GM18507 (cell line): ENCODE results near the gene ATOX1.

Experiments used
- DNase-seq: peaks from one replicate; pipeline ENCODE4 v3.0.0; 2011; ENCODE audit warnings: low read depth; ENCODE audit not compliant: insufficient read length; ENCODE audit errors: extremely low spot score
- FAIRE-seq: peaks from 2 replicates; lab custom pipeline; 2011; peaks lifted over from hg19 to GRCh38; lab: Jason Lieb, UNC

ATOX1 gene

DNA sequence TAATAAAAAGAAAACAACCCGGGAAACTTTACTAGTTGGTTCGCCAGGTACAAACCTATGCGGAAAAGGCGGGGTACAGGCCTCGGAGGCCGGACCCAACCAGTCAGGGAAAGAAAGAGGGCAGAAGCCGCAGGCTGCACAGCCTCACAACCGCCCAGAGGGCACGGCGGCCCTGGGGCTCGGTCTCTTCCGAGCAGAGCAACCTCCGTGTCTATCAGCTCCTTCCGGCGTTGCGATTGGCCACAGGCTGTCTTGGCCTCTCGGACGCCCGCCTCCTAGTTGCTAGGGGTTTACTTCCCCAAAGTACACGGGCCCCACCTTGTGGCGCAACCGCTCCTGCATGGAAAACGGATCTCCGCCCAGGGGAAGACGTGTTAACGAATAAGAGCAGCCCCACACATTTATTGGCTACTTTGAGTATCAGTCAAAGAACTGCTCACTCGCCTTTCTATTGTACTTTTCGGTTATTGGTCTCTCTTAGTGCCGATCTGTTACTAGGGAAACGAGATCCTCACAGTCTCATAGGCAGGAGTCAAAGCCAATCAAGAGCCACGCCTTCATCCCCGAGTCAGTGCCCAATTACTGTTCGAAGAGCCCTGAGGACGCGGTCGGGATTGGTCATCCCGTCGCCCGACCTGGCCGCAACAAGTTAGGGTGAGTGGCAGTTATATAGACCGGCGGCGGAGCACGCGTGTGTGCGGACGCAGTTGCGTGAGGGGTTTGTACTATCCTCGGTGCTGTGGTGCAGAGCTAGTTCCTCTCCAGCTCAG lies 13.0 kb upstream of the ATOX1 start, which contains the start of gene G3BP1:
Gene G3BP1, plus strand, starts transcription at position 696 of the 770 bp plus-strand sequence. CDS start 14,667 bp downstream, outside the sequence.
- DNase-seq = peak; percentile 90
- FAIRE-seq = peak; percentile 100

DNA sequence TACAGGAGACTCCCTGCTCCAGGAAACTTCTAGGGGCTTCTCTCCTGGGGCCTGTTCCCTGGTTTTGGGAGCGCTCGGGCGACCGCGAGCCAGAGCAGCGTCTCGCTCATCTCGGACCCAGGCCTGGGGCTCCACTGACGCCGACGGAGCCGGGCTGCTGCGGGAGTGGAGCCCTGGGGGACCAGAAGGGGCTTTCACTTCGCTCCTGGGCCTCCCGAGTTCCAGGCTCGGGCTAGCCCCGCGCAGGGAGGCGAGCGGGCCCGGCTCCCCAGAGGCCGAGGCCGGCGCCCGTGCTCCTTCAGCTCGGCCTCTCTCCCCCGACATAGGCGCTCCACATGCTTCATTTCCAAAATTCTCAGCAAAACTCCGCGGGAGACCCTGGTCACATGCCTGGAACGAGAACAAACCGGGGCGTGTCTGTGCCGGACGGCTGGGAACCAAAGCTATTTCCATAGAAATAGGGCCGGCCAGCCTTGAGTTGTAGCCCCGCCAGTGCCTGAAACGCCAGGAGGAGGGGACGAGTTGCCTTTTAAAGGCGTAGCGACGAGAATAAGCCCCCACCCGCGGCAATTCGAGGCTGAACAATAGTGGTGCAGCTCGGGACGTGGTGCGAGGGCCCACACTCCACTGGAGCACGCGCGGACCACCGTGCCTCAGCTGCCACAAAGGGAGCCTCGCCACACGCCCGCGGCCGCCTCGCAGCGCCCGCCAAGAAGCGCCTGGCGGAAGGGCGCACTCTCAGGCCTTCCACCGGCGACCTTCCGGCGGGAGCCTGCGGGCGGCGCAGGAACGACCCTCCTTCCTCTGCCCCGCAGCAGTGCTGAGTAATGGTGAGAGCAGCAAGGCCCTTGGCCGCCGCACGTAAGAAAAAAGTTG lies 12.2 kb upstream of the ATOX1 start:
- FAIRE-seq = peak; percentile 24
- DNase-seq = no peak

DNA sequence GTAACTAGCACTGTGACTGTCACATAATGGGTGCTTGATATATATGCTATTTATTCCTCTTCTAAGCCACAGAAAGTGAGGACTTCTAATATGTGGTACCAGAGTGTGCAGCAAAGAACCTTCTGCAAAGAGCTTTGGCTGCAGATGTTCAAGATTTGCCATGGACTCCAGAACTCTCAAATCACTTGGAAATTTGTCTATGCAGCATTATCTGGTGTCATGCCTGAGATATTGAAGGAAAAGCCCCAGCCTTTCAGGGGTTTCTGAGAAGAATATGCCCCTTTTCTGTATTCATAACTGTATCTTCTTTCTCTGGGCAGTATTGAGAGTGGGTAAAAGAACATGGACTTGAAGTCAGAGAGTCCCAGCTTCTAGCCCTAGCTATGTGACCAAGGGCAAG lies 8.5 kb upstream of the ATOX1 start:
- no peak for DNase-seq
- no peak for FAIRE-seq

DNA sequence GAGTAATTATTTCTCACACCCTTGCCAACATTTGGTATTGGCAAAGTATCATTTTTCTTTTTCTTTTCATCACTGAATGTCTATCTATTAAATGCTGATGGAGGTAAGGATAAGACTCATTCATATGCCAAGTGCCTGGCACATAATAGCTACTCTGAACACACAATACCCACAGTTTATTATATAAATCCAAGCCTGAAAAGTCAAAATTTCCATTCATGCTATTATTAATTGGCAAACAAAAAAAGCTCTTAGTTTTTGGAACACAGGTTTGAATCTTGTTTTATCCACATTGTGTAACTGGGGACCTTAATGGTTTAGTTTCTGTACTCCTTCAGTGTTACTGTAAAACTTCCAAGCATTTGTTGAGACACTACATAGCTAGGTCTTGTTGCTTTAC lies 6.4 kb upstream of the ATOX1 start:
- DNase-seq (no peak), FAIRE-seq (no peak)

DNA sequence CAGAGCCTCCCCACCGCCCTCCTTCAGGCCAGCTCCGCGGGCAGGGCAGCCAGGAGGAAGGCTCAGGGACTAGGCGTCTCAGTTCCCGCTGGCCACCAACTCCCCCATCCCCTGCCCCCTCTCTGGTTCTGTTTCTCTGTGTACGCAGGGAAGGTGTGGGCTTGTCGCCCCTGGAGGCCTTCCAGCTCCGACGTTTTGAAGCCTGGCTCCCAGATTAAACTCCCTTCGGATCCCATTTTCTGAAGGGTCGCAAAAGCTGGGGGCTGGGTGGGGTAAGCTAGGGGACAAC lies 346 bp downstream of the ATOX1 start:
- DNase-seq (no peak), FAIRE-seq (no peak)

DNA sequence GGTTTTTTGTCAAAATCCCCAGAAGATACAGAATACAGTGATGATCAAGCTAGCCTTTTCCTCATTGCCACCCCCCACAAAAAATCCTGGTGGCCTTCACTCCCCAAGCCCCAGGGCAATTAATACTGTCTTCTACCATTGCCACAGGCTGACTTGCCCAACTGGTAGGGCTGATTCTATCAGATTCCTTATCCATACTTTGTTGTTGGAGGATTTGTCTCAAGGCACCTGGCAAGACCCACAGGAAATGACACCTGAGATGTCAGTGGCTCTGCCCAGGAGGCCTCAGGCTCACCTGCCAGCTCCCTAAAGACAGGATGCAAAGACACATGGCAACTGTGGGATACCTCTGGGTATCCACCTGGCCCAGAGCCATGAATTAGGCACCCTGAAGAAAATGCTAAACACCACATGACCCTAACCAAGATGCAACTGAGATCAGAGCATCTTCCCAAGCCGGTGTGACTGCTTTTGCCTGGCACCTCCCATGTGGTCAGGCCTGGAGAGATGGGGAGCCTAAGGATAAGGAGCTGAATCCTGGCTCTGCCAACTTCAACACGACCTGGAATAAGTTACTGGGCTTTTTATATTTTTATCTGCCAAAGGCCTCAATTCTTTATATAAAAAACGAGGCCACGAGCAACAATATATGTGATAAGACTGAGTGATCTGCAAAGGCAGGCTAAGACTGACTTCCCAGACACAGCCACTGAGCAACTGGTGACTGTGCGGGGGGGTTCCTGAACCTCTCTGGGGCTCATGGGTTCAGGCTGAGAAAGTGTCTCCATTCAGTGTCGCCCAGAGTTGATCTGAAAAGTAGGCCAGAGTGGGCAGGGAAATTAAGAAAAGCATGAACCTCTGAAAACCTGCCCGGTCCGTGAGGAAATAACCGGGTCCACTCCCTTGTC lies 944 bp downstream of the ATOX1 start:
- FAIRE-seq (peak; percentile 35), DNase-seq (no peak)

DNA sequence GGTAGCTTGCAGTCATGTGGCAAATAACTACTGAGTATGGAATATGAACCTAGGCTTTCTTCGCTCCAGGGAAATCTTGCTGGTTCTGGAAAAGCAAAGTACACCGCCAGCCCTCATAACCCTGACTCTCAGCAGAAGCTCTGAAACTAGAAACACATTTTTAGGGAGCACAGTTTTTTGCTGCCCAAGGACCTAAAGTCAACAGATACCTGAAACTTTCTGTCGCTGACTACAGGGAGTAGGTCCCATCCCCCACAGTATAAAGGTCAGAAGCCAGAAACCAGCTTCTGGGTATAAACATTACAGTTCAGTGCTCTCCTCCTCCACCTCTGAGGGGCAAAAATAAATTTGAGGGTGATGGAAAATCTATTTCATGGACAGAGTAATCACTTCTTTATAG lies 3.0 kb downstream of the ATOX1 start:
- peak; percentile 57 for FAIRE-seq

DNA sequence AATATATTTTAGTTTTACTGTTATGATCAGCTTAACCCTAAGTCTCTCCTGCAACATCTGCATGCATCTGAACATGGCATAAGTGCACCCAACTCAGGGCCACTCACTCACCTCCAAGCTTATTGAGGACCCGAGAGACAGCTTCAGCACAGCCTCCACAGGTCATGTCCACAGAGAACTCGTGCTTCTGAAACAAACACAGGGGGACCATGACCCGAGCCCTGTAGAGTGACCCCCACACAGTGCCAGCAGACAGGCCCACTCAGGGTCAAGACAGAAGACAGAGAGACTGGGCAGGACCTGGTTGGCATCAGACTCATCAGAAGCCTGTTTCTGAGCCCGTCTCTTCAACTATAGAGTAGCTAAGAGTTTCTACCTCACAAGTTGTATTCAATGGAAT lies 6.8 kb downstream of the ATOX1 start:
- FAIRE-seq = no peak
- no peak for DNase-seq

More for the DNA sequence above, 3.0 kb downstream of the ATOX1 start:
- DNase-seq = no peak

DNA sequence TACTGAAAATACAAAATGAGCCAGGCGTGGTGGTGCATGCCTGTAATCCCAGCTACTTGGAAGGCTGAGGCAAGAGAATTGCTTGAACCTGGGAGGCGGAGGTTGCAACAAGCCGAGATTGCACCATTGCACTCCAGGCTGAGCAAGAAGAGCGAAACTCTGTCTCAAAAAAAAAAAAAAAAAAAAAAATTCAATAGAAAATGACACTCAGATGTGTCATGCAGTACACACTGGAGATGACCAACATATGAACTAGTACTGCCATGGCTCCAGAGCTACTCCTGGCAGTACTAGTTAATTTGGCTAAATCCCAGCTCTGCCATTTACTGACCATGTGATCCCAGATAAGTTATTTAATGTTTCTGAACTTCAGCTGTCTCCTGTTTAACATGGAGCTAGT lies 7.3 kb downstream of the ATOX1 start:
- FAIRE-seq (no peak), DNase-seq (no peak)

DNA sequence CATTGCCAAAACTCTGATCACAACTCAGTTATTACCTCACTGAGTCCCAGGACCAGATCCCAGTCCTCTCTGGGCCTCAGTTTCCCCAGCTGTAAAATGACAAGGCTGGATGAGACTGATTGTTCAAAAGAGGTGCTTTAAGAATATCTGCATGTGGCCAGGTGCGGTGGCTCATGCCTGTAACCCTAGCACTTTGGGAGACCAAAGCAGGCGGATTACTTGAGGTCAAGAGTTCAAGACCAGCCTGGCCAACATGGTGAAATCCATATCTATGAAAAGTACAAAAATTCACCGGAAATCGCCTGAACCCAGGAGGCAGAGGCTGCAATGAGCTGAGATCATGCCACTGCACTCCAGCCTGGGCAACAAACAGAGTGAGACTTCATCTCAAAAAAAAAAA lies 8.3 kb downstream of the ATOX1 start:
- FAIRE-seq (no peak), DNase-seq (no peak)

DNA sequence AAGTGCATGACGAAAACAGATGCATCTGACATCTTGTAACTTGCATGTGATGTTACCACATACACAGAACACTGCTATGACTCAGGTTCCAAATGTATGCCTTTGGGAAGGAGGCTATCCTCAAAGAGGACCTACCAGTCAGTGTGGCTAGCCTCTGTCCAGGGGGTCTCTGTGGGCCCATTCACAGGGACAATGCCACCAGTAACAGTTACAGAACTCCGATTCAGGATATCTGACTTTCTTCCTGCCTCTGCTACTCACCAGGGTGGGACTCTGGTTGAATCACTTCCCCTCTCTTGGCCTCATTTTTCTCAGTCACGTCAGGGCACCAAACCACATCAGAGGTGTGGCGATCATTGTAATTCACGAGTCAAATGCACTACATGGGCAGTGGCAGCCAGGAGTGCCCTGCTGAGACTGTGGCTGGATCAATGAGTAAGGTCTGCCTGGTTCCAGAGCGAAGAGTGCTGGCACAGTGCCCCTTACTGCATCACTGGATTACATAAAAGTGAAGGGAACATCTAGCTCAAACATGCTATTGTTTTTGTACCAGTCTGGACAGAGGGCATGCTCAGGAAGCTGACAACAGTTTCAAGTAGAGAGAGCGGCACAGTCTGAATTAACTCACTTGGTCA lies 13.2 kb downstream of the ATOX1 start:
- DNase-seq = no peak
- FAIRE-seq = peak; percentile 80

DNA sequence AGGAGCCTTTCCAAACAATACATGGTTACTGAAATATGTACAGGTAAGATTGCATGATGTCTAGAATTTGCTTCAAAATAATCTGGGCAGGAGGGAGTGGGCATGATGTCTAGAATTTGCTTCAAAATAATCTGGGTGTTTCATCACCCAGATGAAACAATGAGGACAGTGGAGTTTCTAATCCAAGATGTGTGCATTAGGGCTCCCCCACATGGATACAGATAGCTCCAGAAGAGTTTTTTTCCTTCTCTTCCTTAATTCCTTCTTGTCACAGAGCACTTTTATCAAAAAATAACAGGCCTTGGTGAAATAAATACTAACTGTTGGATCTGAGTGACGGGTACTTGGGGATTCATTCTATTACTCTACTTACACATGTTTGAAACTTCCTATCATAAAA lies 14.9 kb downstream of the ATOX1 start:
- DNase-seq = no peak
- no peak for FAIRE-seq

DNA sequence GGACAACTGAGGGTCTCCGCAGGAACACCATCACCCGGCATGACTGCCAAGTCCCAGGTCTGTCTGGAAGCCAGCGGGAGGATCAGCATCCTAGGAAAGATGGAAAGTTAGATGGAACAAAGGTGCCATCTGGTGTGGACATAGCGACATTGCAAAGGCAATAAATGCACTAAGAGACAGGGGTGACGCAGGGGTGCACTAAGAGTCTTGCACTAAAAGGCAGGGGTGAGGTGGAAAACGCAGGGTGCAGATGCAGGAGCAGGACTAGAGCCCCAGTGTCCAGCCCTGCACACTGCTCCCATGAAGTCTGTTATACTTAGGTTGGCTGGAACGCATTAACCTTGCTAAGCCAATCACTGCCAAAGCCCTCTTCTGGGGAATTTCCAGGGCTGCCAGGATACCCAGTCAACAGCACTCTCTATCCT lies 15.5 kb downstream of the ATOX1 start:
- FAIRE-seq (no peak), DNase-seq (no peak)

DNA sequence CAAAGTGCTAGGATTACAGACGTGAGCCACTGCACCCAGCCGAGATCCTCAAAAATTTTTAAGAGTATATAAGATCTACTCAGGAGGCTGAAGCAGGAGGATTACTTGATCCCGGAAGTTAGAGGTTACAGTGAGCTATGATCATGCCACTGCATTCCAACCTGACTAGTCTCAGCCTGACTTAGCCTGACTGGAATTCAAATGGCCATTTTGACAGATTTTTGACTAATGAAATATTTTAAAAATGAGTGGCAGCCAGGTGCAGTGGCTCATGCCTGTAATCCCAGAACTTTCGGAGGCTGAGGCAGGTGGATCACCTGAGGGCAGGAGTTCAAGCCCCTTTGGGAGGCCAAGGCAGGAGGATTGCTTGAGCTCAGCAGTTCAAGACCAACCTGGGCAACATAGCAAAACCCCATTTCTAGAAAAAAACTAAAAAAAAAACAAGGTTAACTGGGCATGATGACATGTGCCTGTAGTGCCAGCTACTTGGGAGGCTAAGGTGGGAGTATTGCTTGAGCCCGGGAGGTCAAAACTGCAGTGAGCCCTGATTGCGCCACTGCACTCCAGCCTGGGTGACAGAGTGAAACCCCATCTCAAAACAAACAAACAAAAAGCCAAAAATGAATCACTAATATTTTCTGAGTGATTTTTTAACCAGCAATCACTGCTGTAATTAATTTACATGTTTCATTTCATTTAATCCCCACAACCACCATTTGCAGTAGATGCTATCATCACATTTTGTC lies 16.6 kb downstream of the ATOX1 start:
- FAIRE-seq = no peak
- no peak for DNase-seq

DNA sequence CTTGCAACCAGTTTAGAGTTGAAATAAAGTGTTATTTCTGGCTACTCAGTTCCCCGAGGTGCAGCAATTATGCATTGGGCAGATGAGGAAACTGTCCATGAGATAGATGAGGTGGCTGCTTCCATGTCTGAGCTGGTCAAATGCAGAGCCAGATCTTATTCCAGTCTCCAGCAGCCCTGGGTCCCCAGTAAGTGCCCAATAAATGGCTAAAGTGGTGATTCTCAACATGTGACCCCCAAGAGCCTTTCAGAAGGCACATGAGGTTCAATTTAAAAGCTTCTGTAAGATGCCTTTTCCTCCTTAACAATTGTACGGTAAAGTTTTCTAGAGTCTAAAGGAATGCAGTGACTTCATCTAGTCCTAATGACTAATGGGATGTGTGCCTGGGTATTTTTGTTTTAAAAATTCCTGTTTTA lies 17.5 kb downstream of the ATOX1 start:
- DNase-seq = no peak

DNA sequence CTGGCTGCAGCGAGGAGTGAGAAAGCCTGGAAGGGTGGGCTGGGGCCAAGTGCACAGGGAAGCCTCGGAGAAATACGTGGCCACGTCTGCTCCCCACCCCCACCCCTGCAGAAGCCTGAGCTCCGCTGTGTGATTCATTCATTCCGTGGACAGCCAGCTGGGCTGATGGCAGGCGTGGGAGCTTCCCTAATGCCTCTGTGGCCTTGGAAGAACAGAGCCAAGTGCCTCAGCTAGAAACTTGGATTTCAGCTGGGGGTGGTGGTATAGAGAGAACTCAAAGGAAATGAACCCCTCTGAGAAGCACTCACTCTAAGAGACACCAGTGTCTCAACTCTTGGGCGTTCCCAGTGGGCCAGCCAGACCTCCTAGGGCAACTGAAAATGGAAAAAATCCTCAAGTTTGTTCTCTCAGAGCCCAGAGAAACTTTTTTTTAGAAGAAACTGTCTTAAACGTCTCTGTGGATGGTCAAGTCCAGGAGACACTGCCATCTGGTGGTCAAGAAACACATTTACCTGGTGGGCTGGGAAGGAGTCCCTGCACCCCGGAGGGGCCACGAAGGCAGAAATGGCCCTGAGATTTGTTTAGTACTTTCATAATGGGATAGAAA lies 18.0 kb downstream of the ATOX1 start:
- DNase-seq = no peak
- FAIRE-seq = peak; percentile 85

More for the DNA sequence above, 17.5 kb downstream of the ATOX1 start:
- FAIRE-seq = no peak

DNA sequence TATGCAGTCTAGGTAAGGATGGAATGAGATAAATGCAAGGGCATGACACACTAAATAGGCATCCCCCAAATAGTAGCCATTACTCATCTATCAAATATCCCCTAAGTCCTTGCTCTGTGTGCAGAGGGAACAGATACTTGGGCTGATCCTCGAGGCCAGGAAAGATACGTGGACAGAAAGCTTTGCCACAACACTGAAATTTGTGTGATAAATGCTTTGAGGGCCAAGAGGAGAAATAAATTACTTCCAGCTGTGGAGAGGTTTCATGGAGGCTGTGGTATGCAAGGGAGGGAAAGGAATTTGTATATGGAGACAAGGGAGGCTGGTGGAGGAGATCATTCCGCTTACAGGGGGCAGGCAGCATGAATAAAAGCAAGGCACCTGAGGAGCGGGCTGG lies 18.5 kb downstream of the ATOX1 start:
- FAIRE-seq (no peak), DNase-seq (no peak)

DNA sequence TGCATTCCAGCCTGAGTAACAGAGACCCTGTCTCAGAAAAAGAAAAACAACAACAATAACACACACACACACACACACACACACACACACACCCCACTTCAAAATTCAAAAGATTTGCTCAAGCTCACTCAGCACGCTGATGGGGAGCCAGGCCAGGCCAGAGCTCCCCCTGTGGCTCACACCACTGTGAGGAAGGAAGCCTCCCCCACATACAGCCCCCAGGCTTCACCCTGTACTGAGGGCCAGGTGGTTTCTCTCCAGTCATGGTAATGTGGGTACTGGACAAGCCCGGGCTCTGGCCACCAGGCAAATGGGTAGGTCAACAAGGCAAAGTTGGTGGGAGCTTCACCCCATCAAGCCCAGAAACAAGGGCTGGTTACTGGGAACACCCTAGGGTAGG lies 19.0 kb downstream of the ATOX1 start:
- DNase-seq = no peak
- FAIRE-seq = no peak
